Ovary (tissue), 9 donors: Measurements from ENCODE around the gene BLTP3B. TPM values are rescaled to one million over a fixed set of nuclear protein-coding genes. Genes with fewer than 3 reads are reported as not detected.
"Not testable (repeated sequence)": the region's sequence is repeated elsewhere in the genome, so short reads cannot be mapped to it uniquely, and the experiment has no call there.

ENCODE experiments used
- DNase-seq, 5 donors: peaks; one replicate each; pipeline ENCODE4 v3.0.0-alpha.2; 2019 to 2020
- H3K27ac ChIP-seq, 2 donors: fragments of 200-600 bp; one replicate each; pipeline versions ENCODE4 v1.5.1 to v1.8.0; 2019 to 2022
- H3K27me3 ChIP-seq: fragments of 200-600 bp; one replicate; pipeline ENCODE4 v1.8.0; 2022
- H3K36me3 ChIP-seq: fragments of 200-600 bp; sonication (generic); one replicate; pipeline ENCODE4 v1.5.1; 2019
- H3K4me1 ChIP-seq: one replicate; pipeline ENCODE4 v1.8.1; 2013; ENCODE audit warnings: mild to moderate bottlenecking, moderate library complexity; ENCODE audit not compliant: insufficient read depth
- H3K4me3 ChIP-seq: fragments of 200-600 bp; sonication (generic); one replicate; pipeline ENCODE4 v1.5.1; 2017
- H3K9me3 ChIP-seq, 2 donors: fragments of 200-600 bp in 1 of 2; sonication (generic) in 1 of 2; one replicate each; pipeline versions ENCODE4 v1.5.1 to v1.8.1; 2013 to 2019; ENCODE audit warnings: mild to moderate bottlenecking in 1 of 2, moderate library complexity in 1 of 2
- EP300 ChIP-seq: sonication (generic); formaldehyde crosslinking; IDR thresholded peaks from one replicate; pipeline ENCODE4 v1.6.1; 2017; ENCODE audit warnings: antibody characterized with exemption
- POLR2A ChIP-seq: fragments of 450-650 bp; IDR thresholded peaks from one replicate; pipeline ENCODE4 v1.6.1; 2017; ENCODE audit warnings: antibody characterized with exemption, mild to moderate bottlenecking, moderate library complexity
- WGBS, 3 donors: extraction: QIAGEN DNeasy Blood & Tissue Kit in 1 of 3; methylation state at CpG; one replicate each; pipeline versions ENCODE4 v1.1.5 to v1.1.7; 2013 to 2017; 5-methylcytosine and 5-hydroxymethylcytosine counted together
- intact Hi-C, 4 donors: fragments of 100-400 bp; cut with DNase I; formaldehyde crosslinking; loops; one replicate each; pipeline versions ENCODE4 v1.11.0 to v1.15.1; 2022 to 2023
- polyA plus RNA-seq, 2 donors: library from polyadenylated mRNA; stranded (reverse); fragments of 200-250 nt in 1 of 2; fragments of 350-450 nt in 1 of 2; fragmentation: Illumina TruSeq in 1 of 2; extraction: RNeasy Lipid Tissue Mini Kit (QIAGEN cat#74804) in 1 of 2; gene quantifications; one replicate each; pipeline ENCODE4 v1.2.3, GENCODE V29; 2013 to 2014
- total RNA-seq, 7 donors: library from RNA; depleted of rRNA in 2 of 7; stranded (reverse); fragments of >200 nt in 2 of 7; fragmentation: NEBNext Ultra II Directional in 3 of 7; extraction: Animal tissue kit (Norgen Biotek cat#: 25700) in 3 of 7; gene quantifications; one replicate each; pipeline versions ENCODE4 v1.1.0 to v1.2.4, GENCODE V29; 2016 to 2023
- TF ChIP-seq, protein P1 (sequence below), 3 donors: fragments of 450-650 bp in 2 of 3; fragments of 200-600 bp in 1 of 3; IDR thresholded peaks; one replicate each; pipeline versions ENCODE4 v1.5.1 to v1.8.0; 2016 to 2022; ENCODE audit warnings: antibody characterized with exemption in 3 of 3, mild to moderate bottlenecking in 1 of 3
- donor health status: DM: no; HTN: no; CAD: no; lungs with moderate emphysema.
- donor health status: DM: no; HTN: no; CAD: no.
- donor health status: Bipolar disorder and iron deficiency.
- donor health status: DM: yes; HTN: yes; CAD: no.
- donor health status: DM: no; HTN: no; CAD: no.
- donor health status: DM: yes; HTN: yes; CAD: no.

Gene BLTP3B
- total and polyA plus RNA-seq, 9 donors = 6.5 to 25.6 (median 20.9) TPM

DNA sequence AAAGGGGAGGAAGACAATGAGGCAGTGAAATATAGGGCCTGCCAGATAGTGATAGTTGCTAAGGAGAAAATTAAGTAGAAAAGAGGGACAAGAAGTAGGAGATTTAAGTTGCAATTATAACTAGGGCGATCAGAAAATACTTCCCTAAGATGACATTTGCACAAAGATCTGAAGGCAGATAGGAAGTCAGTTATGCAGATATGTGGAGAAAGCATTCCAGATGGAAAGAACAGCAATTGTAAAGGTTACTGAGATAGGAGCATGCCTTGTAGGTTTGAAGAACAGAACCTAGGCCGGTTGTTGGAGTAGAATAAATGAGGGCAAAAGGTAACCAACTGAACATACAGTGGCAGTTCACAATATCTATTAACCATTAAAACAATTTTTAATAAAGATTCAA lies 36.6 kb upstream of the BLTP3B start:
- intact Hi-C loops = no loop called here
- Histone ChIP-seq H3K27ac (no peak overlapping the region), H3K36me3 (no peaks in the 10 kb centered on the region), H3K9me3 (no peaks in the 10 kb centered on the region), H3K4me1 (no peaks in the 10 kb centered on the region), H3K27me3 (no peaks in the 10 kb centered on the region), H3K4me3 (no peak overlapping the region)
- 81 to 91% (median 85%) methylated on average over 2 of the region's 2 CpGs for WGBS, 3 donors
- no peak for DNase-seq
- TF ChIP-seq, protein P1, sequence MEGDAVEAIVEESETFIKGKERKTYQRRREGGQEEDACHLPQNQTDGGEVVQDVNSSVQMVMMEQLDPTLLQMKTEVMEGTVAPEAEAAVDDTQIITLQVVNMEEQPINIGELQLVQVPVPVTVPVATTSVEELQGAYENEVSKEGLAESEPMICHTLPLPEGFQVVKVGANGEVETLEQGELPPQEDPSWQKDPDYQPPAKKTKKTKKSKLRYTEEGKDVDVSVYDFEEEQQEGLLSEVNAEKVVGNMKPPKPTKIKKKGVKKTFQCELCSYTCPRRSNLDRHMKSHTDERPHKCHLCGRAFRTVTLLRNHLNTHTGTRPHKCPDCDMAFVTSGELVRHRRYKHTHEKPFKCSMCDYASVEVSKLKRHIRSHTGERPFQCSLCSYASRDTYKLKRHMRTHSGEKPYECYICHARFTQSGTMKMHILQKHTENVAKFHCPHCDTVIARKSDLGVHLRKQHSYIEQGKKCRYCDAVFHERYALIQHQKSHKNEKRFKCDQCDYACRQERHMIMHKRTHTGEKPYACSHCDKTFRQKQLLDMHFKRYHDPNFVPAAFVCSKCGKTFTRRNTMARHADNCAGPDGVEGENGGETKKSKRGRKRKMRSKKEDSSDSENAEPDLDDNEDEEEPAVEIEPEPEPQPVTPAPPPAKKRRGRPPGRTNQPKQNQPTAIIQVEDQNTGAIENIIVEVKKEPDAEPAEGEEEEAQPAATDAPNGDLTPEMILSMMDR (IDR thresholded peaks at IDR 0.05) = no peak
- no peak for TF ChIP-seq EP300
- TF ChIP-seq POLR2A = no peak

DNA sequence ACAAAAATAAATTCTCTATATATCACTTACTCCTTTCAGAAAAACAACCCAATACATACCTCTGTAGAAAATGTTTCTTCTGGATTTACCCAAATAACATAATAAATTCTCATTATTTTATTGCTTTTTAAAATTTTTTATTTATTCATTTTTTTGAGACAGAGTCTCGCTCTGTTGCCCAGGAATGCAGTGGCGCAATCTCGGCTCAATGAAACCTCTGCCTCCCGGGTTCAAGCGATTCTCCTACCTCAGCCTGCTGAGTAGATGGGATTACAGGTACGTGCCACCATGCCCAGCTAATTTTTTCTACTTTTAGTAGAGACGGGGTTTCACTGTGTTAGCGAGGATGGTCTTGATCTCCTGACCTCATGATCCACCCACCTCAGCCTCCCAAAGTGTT lies 33.8 kb upstream of the BLTP3B start:
- H3K9me3 ChIP-seq, DNase-seq, H3K4me1 ChIP-seq, intact Hi-C loops, H3K27me3 ChIP-seq, H3K4me3 ChIP-seq, H3K27ac ChIP-seq, H3K36me3 ChIP-seq: not testable (repeated sequence)
- 90% methylated on average over 8 of the region's 8 CpGs for WGBS, 3 donors

DNA sequence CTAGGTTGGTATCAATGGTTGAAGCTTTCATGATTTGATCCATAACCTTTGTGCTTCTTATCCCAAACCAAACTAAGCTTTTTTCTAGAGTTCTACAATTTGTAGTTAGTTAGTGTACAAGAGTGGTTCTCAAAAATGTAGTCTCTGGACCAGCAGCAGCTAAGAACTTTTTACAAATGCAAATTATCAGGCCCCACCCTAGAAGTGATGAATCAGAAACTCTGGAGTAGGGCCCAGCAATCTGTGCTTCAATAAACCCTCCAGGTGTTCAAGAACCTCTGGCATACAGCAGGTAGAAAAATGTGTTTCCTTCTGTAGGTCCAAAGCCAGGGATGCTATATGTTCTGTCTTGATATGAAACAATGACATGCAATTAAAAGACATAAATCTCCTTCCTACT lies 31.8 kb upstream of the BLTP3B start:
- intact Hi-C loops = no loop called here
- Histone ChIP-seq H3K4me3 (no peak overlapping the region), H3K27me3 (no peaks in the 10 kb centered on the region), H3K4me1 (no peaks in the 10 kb centered on the region), H3K9me3 (no peaks in the 10 kb centered on the region), H3K36me3 (no peaks in the 10 kb centered on the region), H3K27ac (no peak overlapping the region)
- no peak for DNase-seq
- TF ChIP-seq EP300 (no peak), POLR2A (no peak)
- TF ChIP-seq, protein P1 (IDR thresholded peaks at IDR 0.05) = no peak

DNA sequence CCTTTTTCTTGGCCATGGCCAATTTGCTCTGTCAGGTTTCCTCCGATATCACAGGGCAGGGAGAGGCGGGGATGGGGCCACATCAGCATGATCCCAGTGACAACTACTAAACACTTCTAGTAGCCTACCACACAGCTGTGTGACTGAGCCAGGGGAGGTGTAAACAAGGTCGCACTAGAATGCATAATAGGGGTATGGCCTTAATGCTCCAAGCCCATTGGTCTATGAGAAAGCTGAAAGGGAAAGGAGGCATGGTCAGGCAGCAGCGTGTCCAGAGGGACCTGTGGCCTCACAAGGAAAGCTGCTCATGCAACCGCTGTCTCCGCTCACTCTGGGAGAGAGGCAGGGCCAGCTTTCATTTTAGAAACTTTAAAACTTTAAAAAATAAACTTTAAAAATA lies 30.4 kb upstream of the BLTP3B start:
- H3K27me3 ChIP-seq = no peaks in the 10 kb centered on the region
- H3K4me3 ChIP-seq = no peak overlapping the region
- H3K36me3 ChIP-seq = no peaks in the 10 kb centered on the region
- no peak for DNase-seq
- H3K9me3 ChIP-seq = no peaks in the 10 kb centered on the region
- H3K4me1 ChIP-seq = no peaks in the 10 kb centered on the region
- H3K27ac ChIP-seq = no peak overlapping the region
- TF ChIP-seq EP300 (no peak), POLR2A (no peak)
- TF ChIP-seq, protein P1 (IDR thresholded peaks at IDR 0.05) = no peak
- intact Hi-C loops = no loop called here
- 92 to 95% (median 92%) methylated on average over 6 of the region's 6 CpGs for WGBS, 3 donors

DNA sequence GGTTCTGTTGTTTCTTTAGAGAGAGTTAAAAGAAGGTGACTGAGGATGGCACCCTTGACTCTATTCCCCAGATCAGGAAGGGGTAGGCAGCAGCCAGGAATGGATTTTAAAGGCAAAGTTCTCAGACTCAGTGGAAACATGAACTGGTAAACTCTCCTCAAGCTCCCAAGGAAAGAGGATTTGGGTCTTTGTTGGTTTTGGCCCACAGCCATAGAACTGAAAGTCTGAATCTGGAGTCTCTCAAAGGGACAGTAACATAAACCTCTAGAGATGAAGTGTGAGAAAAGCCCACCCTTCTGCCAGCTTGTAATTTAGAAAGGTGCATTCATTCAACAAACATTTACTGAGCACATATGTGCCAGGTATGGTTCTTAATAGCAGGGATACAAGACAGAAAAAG lies 28.6 kb upstream of the BLTP3B start:
- intact Hi-C loops = no loop called here
- no peak for TF ChIP-seq POLR2A
- TF ChIP-seq, protein P1 (IDR thresholded peaks at IDR 0.05) = no peak
- no peak for TF ChIP-seq EP300
- Histone ChIP-seq H3K27ac (no peak overlapping the region), H3K4me3 (no peak overlapping the region), H3K9me3 (no peaks in the 10 kb centered on the region), H3K4me1 (no peaks in the 10 kb centered on the region), H3K27me3 (no peaks in the 10 kb centered on the region), H3K36me3 (no peaks in the 10 kb centered on the region)
- DNase-seq = no peak
